Stimulated activated CD4-positive, alpha-beta T cell treated with anti-CD3 and anti-CD28 coated beads, Interleukin-12 subunit alpha, Interleukin-12 subunit beta, amount 100 ng/mL, for 48 hours (primary cell): ENCODE results near the gene UXS1.

Source experiments
- DNase-seq, 3 donors: peaks; one replicate each; pipeline ENCODE4 v3.0.0-alpha.2; 2020; ENCODE audit warnings: low read depth in 2 of 3, low spot score in 1 of 3

UXS1 gene

GRCh38 chr2:106161938-106162820 lies 31.9 kb downstream of the UXS1 start:
- no peak for DNase-seq

GRCh38 chr2:106161341-106161740 lies 32.8 kb downstream of the UXS1 start:
- no peak for DNase-seq

GRCh38 chr2:106160786-106161261 lies 33.3 kb downstream of the UXS1 start:
- DNase-seq: no peak

- no peak for DNase-seq
Observed at GRCh38 chr2:106159866-106160785, 34.0 kb downstream of the UXS1 start.

- DNase-seq: no peak
Observed at GRCh38 chr2:106158871-106159270, 35.2 kb downstream of the UXS1 start.

- no peak for DNase-seq
Observed at GRCh38 chr2:106158131-106158530, 36.0 kb downstream of the UXS1 start.

- no peak for DNase-seq
Observed at GRCh38 chr2:106157416-106157815, 36.7 kb downstream of the UXS1 start.

GRCh38 chr2:106156305-106157296 lies 37.5 kb downstream of the UXS1 start:
- no peak for DNase-seq

- DNase-seq: no peak
Observed at GRCh38 chr2:106153781-106154180, 40.3 kb downstream of the UXS1 start.

- DNase-seq: no peak
Observed at GRCh38 chr2:106147665-106148064, 46.4 kb downstream of the UXS1 start.

- no peak for DNase-seq
Observed at GRCh38 chr2:106147159-106147558, 46.9 kb downstream of the UXS1 start.

- DNase-seq: no peak
Observed at GRCh38 chr2:106144621-106145331, 49.3 kb downstream of the UXS1 start.

- no peak for DNase-seq
Observed at GRCh38 chr2:106143495-106144215, 50.4 kb downstream of the UXS1 start.

- DNase-seq: no peak
Observed at GRCh38 chr2:106142683-106143082, 51.4 kb downstream of the UXS1 start.

- DNase-seq: no peak
Observed at GRCh38 chr2:106140913-106141312, 53.2 kb downstream of the UXS1 start.

GRCh38 chr2:106140113-106140512 lies 54.0 kb downstream of the UXS1 start:
- no peak for DNase-seq

GRCh38 chr2:106139238-106139935 lies 54.7 kb downstream of the UXS1 start:
- DNase-seq: no peak

- DNase-seq: no peak
Observed at GRCh38 chr2:106138543-106139237, 55.4 kb downstream of the UXS1 start.
